ENCODE results near the gene CAMK1D. TPM values are rescaled to one million over a fixed set of nuclear protein-coding genes. Genes with fewer than 3 reads are reported as not detected.

Gene CAMK1D
- total and polyA plus RNA-seq, 10 of the 15 experiments (the other 5 are each of a cell fraction or from before 2014, with no cell fraction given): 2.1 to 35.5 (median 14.7) TPM

DNA sequence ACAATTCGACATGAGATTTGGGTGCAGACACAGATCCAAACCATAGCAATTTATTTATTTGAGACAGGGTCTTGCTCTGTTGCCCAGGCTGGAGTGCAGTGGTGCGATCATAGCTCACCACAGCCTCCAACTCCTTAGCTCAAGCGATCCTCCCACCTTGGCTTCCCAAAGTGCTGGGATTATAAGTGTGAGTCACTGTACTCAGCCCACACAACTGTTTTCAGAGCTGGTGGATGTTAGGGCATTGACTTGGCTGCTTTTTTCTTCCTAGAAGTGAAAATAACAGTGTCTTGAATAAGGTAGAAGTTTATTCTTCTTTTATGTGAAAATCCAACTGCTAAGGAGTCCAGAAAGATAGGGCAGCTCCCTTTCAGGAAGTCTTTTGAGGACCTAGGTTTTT, 520.1 kb downstream of the CAMK1D start:
- H3K4me1 ChIP-seq (ENCODE audit: control insufficient read depth, insufficient read depth, low read length): no peaks in the 10 kb centered on the region
- RAD21 ChIA-PET (ENCODE audit: unreplicated experiment): no interaction called here
- no peak overlapping the region for H3K27ac ChIP-seq (ENCODE audit: control insufficient read depth, insufficient read depth)
- ATAC-seq: no peak
- DNase-seq (ENCODE audit: low read depth, low spot score): no peak
- BruUV-seq (replicated peaks): no TSS peak
- H3K4me3 ChIP-seq: no peak overlapping the region
- in situ Hi-C loops (cut with MboI) (no loop called here), intact Hi-C loops (cut with micrococcal nuclease; ENCODE audit: unreplicated experiment) (no loop called here)
- TF ChIP-seq, protein P1, sequence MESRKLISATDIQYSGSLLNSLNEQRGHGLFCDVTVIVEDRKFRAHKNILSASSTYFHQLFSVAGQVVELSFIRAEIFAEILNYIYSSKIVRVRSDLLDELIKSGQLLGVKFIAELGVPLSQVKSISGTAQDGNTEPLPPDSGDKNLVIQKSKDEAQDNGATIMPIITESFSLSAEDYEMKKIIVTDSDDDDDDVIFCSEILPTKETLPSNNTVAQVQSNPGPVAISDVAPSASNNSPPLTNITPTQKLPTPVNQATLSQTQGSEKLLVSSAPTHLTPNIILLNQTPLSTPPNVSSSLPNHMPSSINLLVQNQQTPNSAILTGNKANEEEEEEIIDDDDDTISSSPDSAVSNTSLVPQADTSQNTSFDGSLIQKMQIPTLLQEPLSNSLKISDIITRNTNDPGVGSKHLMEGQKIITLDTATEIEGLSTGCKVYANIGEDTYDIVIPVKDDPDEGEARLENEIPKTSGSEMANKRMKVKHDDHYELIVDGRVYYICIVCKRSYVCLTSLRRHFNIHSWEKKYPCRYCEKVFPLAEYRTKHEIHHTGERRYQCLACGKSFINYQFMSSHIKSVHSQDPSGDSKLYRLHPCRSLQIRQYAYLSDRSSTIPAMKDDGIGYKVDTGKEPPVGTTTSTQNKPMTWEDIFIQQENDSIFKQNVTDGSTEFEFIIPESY (IDR thresholded peaks at IDR 0.05): no peak
- no peak for TF ChIP-seq EZH2 (IDR thresholded peaks at IDR 0.05; ENCODE audit: borderline replicate concordance, control insufficient read depth, low read depth, low read length)
- TF ChIP-seq, protein P2, sequence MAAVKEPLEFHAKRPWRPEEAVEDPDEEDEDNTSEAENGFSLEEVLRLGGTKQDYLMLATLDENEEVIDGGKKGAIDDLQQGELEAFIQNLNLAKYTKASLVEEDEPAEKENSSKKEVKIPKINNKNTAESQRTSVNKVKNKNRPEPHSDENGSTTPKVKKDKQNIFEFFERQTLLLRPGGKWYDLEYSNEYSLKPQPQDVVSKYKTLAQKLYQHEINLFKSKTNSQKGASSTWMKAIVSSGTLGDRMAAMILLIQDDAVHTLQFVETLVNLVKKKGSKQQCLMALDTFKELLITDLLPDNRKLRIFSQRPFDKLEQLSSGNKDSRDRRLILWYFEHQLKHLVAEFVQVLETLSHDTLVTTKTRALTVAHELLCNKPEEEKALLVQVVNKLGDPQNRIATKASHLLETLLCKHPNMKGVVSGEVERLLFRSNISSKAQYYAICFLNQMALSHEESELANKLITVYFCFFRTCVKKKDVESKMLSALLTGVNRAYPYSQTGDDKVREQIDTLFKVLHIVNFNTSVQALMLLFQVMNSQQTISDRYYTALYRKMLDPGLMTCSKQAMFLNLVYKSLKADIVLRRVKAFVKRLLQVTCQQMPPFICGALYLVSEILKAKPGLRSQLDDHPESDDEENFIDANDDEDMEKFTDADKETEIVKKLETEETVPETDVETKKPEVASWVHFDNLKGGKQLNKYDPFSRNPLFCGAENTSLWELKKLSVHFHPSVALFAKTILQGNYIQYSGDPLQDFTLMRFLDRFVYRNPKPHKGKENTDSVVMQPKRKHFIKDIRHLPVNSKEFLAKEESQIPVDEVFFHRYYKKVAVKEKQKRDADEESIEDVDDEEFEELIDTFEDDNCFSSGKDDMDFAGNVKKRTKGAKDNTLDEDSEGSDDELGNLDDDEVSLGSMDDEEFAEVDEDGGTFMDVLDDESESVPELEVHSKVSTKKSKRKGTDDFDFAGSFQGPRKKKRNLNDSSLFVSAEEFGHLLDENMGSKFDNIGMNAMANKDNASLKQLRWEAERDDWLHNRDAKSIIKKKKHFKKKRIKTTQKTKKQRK (IDR thresholded peaks at IDR 0.05; ENCODE audit: low read depth, low read length): no peak
- TF ChIP-seq EGR1 (IDR thresholded peaks at IDR 0.05; ENCODE audit: borderline replicate concordance in 1 of 2, low read depth in 2 of 2, low read length in 2 of 2): no peak
- no peak overlapping the region for H3K4me2 ChIP-seq (ENCODE audit: control insufficient read depth, insufficient read depth)
- POLR2A ChIA-PET: no interaction called here
- no peaks in the 10 kb centered on the region for H3K9me3 ChIP-seq (replicated peaks; ENCODE audit: control insufficient read depth, insufficient read depth, low read length)
- H3K9ac ChIP-seq (ENCODE audit: control insufficient read depth, insufficient read depth, low read length): no peak overlapping the region
- no peaks in the 10 kb centered on the region for H3K27me3 ChIP-seq (replicated peaks in 1 of 2; ENCODE audit: control insufficient read depth in 2 of 2, insufficient read depth in 2 of 2, low read length in 1 of 2)
- no peak overlapping the region for H2AFZ ChIP-seq (ENCODE audit: control insufficient read depth, low read depth, low read length)
- CTCF ChIA-PET: interaction anchor here (1.4 kb wide), 1 partner anchor 205 kb away, joined by 3 read pairs; no protein-coding TSS in a partner anchor
- no peak for FAIRE-seq
- H3K36me3 ChIP-seq (ENCODE audit: control insufficient read depth in 2 of 2, insufficient read depth in 2 of 2, low read length in 1 of 2): no peaks in the 10 kb centered on the region
- H4K20me1 ChIP-seq (ENCODE audit: control insufficient read depth, insufficient read depth): no peaks in the 10 kb centered on the region
- no peaks in the 10 kb centered on the region for H3K79me2 ChIP-seq (ENCODE audit: control insufficient read depth, insufficient read depth, low read length)
- 49% methylated on average over 3 of the region's 3 CpGs for WGBS (ENCODE audit: insufficient coverage, insufficient replicate concordance, low lambda C conversion rate, missing lambda C conversion rate)
- SMC1A ChIA-PET (ENCODE audit: uncharacterized antibody, unreplicated experiment): no interaction called here

Measured in GM12878 (cell line).